HG03039 (cell line): ENCODE measurements around the gene ZNF14.
"Not testable (repeated sequence)": the region's sequence is repeated elsewhere in the genome, so short reads cannot be mapped to it uniquely, and the experiment has no call there.

ENCODE experiments used
- ATAC-seq: cut with Tn5 transposase; IDR thresholded peaks from one replicate; pipeline ENCODE4 v1.9.1; 2021; ENCODE audit warnings: mild to moderate bottlenecking, moderate library complexity; ENCODE audit not compliant: unreplicated experiment

The ZNF14 gene

DNA sequence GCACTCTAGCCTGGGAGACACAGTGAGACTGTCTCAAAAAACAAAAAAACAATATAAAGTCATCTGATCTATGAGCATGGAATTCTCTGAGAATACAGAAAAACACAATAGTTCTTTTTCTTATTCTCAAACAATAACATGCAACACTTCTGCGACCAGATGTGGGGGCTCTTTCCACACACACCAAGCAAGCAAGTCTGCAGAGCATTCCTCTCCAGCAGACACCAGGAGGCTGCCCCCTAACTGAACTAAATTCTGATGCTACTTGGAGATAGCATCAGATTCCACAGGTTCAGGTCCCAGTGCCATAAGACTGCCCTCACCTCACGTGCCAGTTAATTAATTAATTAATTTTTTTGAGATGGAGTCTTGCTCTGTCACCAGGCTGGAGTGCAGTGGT is 36.5 kb downstream of the ZNF14 start:
- no peak for ATAC-seq

- no peak for ATAC-seq
Measured at GRCh38 chr19:19691683-19692082, 41.2 kb downstream of the ZNF14 start.

DNA sequence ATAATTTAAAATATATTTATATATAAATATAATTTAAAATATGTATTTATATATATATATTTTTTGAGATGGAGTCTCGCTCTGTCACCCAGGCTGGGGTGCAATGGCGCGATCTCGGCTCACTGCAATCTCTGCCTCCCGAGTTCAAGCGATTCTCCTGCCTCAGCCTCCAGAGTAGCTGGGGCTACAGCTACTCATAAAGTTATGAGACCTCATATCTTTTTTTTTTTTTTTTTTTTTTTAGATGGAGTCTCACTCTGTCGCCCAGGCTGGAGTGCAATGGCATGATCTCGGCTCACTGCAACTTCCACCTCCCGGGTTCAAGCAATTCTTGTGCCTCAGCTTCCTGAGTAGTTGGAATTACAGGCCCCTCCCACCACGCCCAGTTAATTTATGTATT is 43.9 kb downstream of the ZNF14 start:
- ATAC-seq = not testable (repeated sequence)

DNA sequence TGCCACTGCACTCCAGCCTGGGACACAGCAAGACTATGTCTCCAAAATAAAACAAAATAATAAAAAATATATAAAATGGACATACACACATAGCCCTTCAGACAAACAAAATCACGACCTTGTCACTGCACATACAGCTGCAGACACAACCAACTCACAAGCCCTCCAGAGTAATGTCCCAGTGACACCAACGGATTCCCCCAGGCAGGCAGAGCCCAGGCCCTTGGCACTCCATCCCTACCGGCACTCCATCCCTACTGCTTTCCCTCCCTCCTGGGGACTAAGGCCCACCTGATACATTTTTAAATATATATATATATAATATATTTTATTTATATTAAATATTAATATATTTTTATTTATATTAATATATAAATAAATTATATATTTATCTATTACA is 45.8 kb downstream of the ZNF14 start:
- no peak for ATAC-seq

GRCh38 chr19:19686580-19686979 is 46.3 kb downstream of the ZNF14 start:
- no peak for ATAC-seq

GRCh38 chr19:19686119-19686518 is 46.8 kb downstream of the ZNF14 start:
- not testable (repeated sequence) for ATAC-seq

- no peak for ATAC-seq
Measured at GRCh38 chr19:19679176-19680073, 53.5 kb downstream of the ZNF14 start.

GRCh38 chr19:19677579-19677978 is 55.3 kb downstream of the ZNF14 start:
- ATAC-seq = no peak

- ATAC-seq = no peak
Measured at GRCh38 chr19:19674315-19674714, 58.6 kb downstream of the ZNF14 start.

GRCh38 chr19:19672816-19673215 is 60.1 kb downstream of the ZNF14 start:
- ATAC-seq = no peak

DNA sequence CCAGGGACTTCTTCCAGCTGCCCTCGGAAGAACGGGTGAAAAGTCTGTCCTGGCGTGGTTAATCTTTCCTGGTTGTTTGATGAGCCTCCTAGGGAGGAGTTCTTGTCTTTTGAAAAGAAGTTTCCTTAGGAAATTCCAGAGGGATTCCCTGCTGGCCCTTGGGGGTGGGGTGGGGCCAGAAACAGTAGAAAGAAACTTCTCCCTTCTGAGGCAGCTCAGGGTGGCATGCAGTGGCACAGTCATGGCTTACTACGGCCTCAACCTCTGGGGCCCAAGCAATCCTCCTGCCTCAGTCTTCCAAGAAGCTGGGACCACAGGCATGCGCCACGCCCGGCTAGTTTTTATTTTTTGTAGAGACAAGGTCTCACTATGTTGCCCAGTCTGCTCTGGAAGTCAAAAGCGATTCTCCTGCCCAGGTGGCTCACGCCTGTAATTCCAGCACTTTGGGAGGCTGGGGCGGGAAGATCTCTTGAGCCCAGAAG is 62.8 kb downstream of the ZNF14 start:
- no peak for ATAC-seq

- ATAC-seq = peak; percentile 57
Measured at GRCh38 chr19:19668230-19669012, 64.5 kb downstream of the ZNF14 start, which contains the start of gene ZNF101. TSS of gene ZNF101 (plus strand) at chr19:19668839. CDS start at chr19:19668964, 125 bp downstream.

DNA sequence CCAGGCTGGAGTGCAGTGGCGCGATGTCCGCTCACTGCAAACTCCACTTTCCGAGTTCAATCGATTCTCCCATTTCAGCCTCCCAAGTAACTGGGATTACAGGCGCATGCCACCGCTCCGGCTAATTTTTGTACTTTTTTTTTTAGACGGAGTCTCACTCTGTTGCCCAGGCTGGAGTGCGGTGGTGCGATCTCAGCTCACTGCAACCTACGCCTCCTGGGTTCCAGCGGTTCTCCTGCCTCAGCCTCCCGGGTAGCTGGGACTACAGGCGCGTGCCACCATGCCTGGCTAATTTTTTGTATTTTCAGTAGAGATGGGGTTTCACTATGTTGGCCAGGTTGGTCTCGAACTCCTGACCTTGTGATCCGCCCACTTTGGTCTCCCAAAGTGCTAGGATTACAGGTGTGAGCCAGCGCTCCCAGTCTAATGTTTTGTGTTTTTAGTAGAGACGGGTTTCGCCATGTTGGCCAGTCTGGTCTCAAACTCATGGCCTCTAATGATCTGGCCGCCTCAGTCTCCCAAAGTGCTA is 67.4 kb downstream of the ZNF14 start:
- ATAC-seq = not testable (repeated sequence)

DNA sequence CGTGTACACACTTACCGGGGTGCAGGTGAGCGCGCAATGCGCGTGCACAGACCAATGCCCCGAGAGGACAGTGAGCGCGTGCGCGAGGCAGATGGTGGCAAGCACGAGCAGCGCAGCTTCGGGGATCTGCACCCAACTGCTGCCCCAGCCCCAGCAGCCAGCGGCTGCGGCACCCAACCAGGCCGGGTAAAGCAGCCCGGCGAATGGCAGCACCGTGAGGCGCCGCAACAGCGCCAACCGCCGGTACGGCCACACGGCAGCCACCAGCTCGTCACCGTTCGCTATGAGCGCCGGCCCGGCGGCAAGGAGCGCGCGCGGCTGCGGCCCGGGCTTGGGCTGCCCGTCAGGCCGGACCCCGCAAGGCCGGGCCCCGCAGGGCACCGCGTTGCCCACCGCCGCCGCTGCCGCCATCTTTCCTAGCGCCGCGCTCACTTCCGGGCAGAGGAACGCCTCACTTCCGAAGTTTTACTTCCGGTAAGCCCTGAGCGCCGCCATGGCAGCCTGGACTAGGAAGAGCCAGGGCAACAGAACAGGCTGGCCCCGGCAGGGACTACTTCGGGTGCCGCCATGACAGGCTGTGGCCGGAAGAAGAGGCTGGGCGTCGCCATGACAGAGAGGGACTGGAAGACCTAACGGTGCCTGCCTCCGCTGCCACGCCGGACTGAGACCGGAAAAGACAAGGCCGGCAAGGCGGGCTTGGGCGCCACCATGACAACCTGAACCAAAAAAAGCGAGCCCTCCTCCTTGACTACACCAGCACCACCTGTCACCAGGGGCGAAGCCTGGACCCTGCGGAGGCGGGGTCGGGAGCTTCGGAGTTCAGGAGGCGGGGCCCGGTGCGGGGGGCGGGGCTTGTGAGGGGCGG is 69.4 kb downstream of the ZNF14 start, which contains the start of gene ATP13A1:
TSS of gene ATP13A1 (minus strand) at position 421 of the 865 bp plus-strand sequence. CDS start at position 411, 10 bp downstream.
- ATAC-seq = peak; percentile 74

DNA sequence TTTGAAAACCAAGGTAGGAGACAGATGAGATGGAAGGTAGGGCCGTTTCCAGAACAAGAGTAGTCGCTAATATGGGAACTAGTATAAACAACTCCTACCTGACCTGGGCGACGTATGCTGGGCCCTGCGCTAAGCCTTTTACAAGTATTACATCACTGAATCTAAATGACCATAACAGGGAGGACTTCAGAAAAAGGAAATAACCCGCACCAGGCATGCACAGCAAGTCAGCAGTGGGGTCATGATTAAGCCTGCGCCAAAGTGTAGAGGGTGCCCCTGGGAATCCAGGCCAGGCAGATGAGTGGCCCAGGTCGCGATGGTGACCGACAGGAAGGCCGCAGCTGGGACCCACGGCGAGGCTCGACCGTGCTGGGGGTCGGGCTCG is 70.0 kb downstream of the ZNF14 start:
- no peak for ATAC-seq

DNA sequence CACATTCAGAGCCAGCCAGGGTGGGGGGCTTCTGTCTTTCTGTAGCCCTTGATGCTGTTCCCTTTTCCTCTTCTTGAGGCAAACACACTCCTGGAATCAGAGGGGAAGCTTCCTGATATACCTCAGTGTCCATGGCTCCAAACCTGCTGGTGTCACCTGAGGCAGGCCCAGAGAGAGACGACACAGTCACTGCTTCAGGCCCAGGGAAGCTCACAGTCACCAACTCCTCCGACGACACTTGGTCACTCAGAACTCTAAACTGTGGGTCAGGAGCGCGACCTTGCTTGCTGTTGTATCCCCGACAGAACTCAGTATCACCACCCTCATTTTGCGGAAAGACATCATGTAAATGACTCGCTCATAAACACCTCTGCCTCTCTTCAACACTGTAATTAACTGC is 70.6 kb downstream of the ZNF14 start:
- ATAC-seq = no peak

DNA sequence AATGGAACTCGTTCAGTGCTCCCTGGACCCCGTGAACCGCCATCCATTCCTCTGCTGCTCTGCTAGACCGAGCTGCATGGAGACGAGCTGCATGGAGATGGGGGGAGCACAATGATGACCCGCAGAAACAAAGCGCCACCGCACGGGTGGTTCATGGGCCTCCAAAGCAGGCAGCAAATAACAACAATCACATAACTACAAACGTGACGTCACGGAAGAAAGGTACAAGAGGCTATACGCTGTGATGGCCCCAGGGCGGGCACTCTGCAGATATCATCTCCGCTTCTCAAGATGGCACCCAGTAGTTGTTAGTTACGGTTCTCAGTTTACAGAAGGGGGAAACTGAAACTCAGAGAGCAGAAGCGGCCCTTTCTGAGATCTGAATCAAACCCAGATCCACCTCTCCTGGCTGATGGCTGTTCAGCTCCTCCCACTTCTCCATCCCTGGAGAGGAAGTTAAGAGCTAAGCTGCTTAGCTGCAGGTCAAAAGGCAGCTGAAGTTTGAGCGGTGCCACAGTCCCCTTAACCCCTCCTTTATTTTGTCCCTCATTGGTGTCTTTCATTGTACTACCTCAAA is 71.1 kb downstream of the ZNF14 start:
- peak; percentile 30 for ATAC-seq

DNA sequence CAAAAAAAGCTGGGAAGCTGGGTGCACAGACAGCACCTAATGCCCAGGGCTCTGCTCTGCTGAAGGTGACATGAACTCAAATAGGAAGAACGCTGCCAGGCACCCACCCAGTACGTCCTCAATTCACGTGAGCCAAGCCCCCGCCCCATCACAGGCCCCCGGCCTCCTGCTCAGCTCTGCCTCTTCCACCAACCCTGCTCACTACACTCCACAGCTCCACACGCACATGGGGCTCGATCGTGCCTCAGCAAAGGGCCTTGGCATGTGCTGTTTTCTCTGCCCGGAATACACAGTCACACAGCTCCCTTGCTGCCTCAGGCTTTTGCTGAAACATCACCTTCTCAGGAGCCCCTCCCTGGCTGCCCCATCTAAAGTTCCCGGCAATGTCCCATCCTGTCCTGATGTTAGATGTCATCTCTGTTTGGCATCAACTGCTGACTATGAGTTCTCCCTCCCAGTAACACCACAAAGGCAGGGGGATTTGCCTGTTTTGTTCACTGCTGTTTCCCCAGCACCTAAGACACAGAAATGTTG is 71.7 kb downstream of the ZNF14 start:
- ATAC-seq = no peak
